GM21423 (cell line): ENCODE data around the gene HIF1A.

ENCODE experiments used
- ATAC-seq: cut with Tn5 transposase; IDR thresholded peaks from one replicate; pipeline ENCODE4 v1.9.1; 2021; ENCODE audit warnings: mild to moderate bottlenecking, moderate library complexity; ENCODE audit not compliant: unreplicated experiment

Gene HIF1A

DNA sequence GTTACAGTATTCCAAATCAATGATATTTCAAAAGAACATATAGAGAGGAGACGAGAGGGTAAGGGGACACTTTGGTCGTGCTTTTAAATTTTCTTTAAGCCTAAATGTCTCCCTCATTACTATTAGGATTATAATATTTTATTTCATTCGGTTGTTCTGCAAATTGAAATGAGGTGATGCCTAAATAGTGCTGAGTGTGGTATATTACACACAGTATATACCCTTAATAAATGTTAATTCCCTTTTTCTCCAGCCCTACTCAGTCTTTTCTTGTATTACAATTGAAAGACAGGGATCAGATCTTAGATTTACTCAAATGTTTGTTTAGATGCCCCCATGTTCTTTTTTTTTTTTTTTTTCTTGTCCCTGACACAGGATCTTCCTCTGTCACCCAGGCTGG is 74.6 kb downstream of the HIF1A start:
- no peak for ATAC-seq

DNA sequence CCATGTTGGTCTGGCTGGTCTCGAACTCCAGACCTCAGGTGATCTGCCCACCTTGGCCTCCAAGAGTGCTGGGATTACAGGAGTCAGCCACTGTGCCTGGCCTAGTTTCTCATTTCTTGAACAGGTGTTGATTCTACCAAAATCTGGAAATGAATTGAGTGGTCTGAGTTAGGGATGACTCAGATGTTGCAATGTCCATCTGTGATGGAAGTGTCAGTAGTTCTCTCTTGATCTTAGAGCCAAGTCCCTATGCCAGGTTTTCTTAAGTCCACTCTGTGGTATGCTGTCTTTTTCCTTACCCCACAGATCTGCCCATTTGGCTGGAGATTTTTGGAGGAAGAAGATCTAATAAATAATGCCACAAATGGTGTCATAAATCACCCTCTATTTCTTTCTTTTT is 79.5 kb downstream of the HIF1A start:
- ATAC-seq, result no peak

DNA sequence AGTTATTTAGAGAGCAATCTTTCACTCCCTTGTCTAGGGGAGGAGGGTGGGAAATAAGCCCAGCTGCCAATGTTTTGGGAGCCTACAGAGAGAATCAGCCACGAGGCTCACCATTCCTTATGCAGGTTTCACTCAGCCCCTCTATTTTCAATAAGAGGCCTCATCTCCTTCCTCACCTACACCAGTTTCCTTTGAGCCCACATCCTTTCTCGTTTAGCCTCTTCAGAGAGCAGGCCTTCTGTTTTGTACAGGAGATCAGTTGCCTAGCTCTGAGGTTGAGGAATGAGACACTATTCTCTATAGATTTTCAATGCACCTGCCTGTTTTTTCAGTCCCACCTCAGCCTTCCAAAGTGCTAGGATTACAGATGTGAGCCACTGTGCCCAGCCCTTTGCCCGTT is 84.8 kb downstream of the HIF1A start:
- ATAC-seq, result no peak

DNA sequence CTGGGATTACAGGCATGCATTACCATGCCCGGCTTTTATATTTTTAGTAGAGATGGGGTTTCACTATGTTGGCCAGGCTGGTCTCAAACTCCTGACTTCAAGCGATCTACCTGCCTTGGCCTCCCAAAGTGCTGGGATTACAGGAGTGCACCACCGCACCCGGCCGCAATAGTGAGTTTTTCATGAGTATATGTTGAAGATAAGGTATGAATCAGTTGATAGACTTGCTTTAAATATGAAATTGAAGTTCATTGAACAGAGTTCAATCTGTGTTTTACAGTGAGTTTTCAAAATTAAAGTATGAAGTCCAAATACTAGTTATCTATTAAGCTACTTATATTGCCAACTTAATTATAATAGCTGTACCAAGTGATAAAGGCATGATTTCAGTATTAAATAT is 102.0 kb downstream of the HIF1A start:
- no peak for ATAC-seq
